Uterus (tissue), 4 donors: ENCODE data around the gene TBXA2R. TPM values are rescaled to one million over a fixed set of nuclear protein-coding genes. Genes with fewer than 3 reads are reported as not detected.

Experiments used
- DNase-seq, 2 donors: peaks; one replicate each; pipeline ENCODE4 v3.0.0-alpha.2; 2019 to 2020
- H3K27ac ChIP-seq, 2 donors: fragments of 200-600 bp; sonication (generic); 1 replicate in 1 of 2; 2 replicates in 1 of 2; pipeline ENCODE4 v1.5.1; 2016 to 2018
- H3K27me3 ChIP-seq, 2 donors: fragments of 200-600 bp; sonication (generic); one replicate each; pipeline ENCODE4 v1.5.1; 2018 to 2019; ENCODE audit warnings: control low read depth in 1 of 2
- H3K36me3 ChIP-seq, 2 donors: fragments of 200-600 bp; sonication (generic); one replicate each; pipeline ENCODE4 v1.5.1; 2019; ENCODE audit warnings: control low read depth in 1 of 2
- H3K4me1 ChIP-seq, 2 donors: fragments of 200-600 bp; sonication (generic); one replicate each; pipeline ENCODE4 v1.5.1; 2018 to 2019; ENCODE audit warnings: control low read depth in 1 of 2
- H3K4me3 ChIP-seq, 2 donors: fragments of 200-600 bp; sonication (generic); 1 replicate in 1 of 2; 2 replicates in 1 of 2; pipeline ENCODE4 v1.5.1; 2018 to 2019; ENCODE audit warnings: mild to moderate bottlenecking in 1 of 2
- H3K9me3 ChIP-seq, 2 donors: fragments of 200-600 bp; sonication (generic); one replicate each; pipeline ENCODE4 v1.5.1; 2019; ENCODE audit warnings: control low read depth in 1 of 2
- CTCF ChIP-seq, 4 experiments: fragments of 200-600 bp in 2 of 4; fragments of 450-650 bp in 2 of 4; sonication (generic) in 2 of 4; IDR thresholded peaks; one replicate each; pipeline ENCODE4 v1.5.1; 2016 to 2019; ENCODE audit warnings: antibody characterized with exemption in 4 of 4, mild to moderate bottlenecking in 2 of 4, moderate library complexity in 1 of 4
- POLR2A ChIP-seq, 2 donors: fragments of 450-650 bp; IDR thresholded peaks; one replicate each; pipeline ENCODE4 v1.6.1; 2016; ENCODE audit warnings: antibody characterized with exemption in 2 of 2, mild to moderate bottlenecking in 1 of 2, moderate library complexity in 1 of 2
- intact Hi-C: fragments of 100-400 bp; cut with DNase I; formaldehyde crosslinking; loops from one replicate; pipeline ENCODE4 v1.15.1; 2023; ENCODE audit warnings: low total_unique reads
- total RNA-seq, 4 donors: library from RNA; depleted of rRNA in 3 of 4; stranded (reverse); fragments of >200 nt in 3 of 4; gene quantifications; one replicate each; pipeline versions ENCODE4 v1.1.0 to v1.2.4, GENCODE V29; 2014 to 2023
- donor health status: DM: yes; HTN: yes; CAD: no.

TBXA2R gene
- total RNA-seq, 4 donors from 2014 or later = 2.6 to 7.3 TPM; not detected in 2

GRCh38 chr19:3621689-3622088, 15.0 kb upstream of the TBXA2R start:
- Histone ChIP-seq H3K4me3 (no peak overlapping the region), H3K27me3 (no peaks in the 10 kb centered on the region), H3K27ac (no peak overlapping the region), H3K36me3 (no peaks in the 10 kb centered on the region), H3K4me1 (peaks cover 7 to 10% of the 10 kb centered on the region in 2 donors), H3K9me3 (no peaks in the 10 kb centered on the region)
- intact Hi-C loops = no loop called here
- TF ChIP-seq POLR2A (IDR thresholded peaks at IDR 0.05) = no peak
- no peak for TF ChIP-seq CTCF (IDR thresholded peaks at IDR 0.05)
- DNase-seq = no peak

GRCh38 chr19:3620817-3621547, 14.3 kb upstream of the TBXA2R start:
- TF ChIP-seq POLR2A (IDR thresholded peaks at IDR 0.05) = no peak
- no peak for TF ChIP-seq CTCF (IDR thresholded peaks at IDR 0.05)
- peaks cover 7 to 10% of the 10 kb centered on the region in 2 donors for H3K4me1 ChIP-seq
- no peaks in the 10 kb centered on the region for H3K36me3 ChIP-seq
- H3K4me3 ChIP-seq = no peak overlapping the region
- no peaks in the 10 kb centered on the region for H3K27me3 ChIP-seq
- H3K9me3 ChIP-seq = no peaks in the 10 kb centered on the region
- H3K27ac ChIP-seq = no peak overlapping the region
- no peak for DNase-seq
- intact Hi-C loops = no loop called here

- Histone ChIP-seq H3K27me3 (no peaks in the 10 kb centered on the region), H3K9me3 (no peaks in the 10 kb centered on the region), H3K36me3 (no peaks in the 10 kb centered on the region), H3K4me1 (peaks cover 1 to 9% of the 10 kb centered on the region in 2 donors), H3K27ac (no peak overlapping the region), H3K4me3 (no peak overlapping the region)
- TF ChIP-seq CTCF (IDR thresholded peaks at IDR 0.05) = no peak
- no peak for TF ChIP-seq POLR2A (IDR thresholded peaks at IDR 0.05)
- DNase-seq = no peak
- intact Hi-C loops = no loop called here
Measured at GRCh38 chr19:3620145-3620816, 13.6 kb upstream of the TBXA2R start.

GRCh38 chr19:3619631-3620012, 12.9 kb upstream of the TBXA2R start:
- no peaks in the 10 kb centered on the region for H3K36me3 ChIP-seq
- DNase-seq = no peak
- intact Hi-C loops = loop anchor here (10.0 kb wide), 1 partner anchor 65 kb away; the partner anchor contains the start of gene MFSD12
- no peak overlapping the region for H3K27ac ChIP-seq
- peaks cover 0 to 3% of the 10 kb centered on the region in 2 donors for H3K4me1 ChIP-seq
- H3K9me3 ChIP-seq = no peaks in the 10 kb centered on the region
- H3K27me3 ChIP-seq = no peaks in the 10 kb centered on the region
- TF ChIP-seq CTCF (IDR thresholded peaks at IDR 0.05) (no peak), POLR2A (IDR thresholded peaks at IDR 0.05) (no peak)
- no peak overlapping the region for H3K4me3 ChIP-seq
